GM19455 (cell line): ENCODE measurements around the gene SMYD2.

ENCODE experiments used
- ATAC-seq: cut with Tn5 transposase; IDR thresholded peaks from one replicate; pipeline ENCODE4 v1.9.1; 2021; ENCODE audit not compliant: unreplicated experiment

SMYD2 gene

GRCh38 chr1:214354440-214355148, 73.6 kb downstream of the SMYD2 start:
- no peak for ATAC-seq

- no peak for ATAC-seq
Measured at GRCh38 chr1:214360116-214360515, 79.2 kb downstream of the SMYD2 start.

- no peak for ATAC-seq
Measured at GRCh38 chr1:214360525-214361164, 79.7 kb downstream of the SMYD2 start.

GRCh38 chr1:214361636-214362035, 80.7 kb downstream of the SMYD2 start:
- ATAC-seq, result no peak

GRCh38 chr1:214362188-214362882, 81.4 kb downstream of the SMYD2 start:
- ATAC-seq, result no peak

- no peak for ATAC-seq
Measured at GRCh38 chr1:214363386-214363785, 82.4 kb downstream of the SMYD2 start.

GRCh38 chr1:214364386-214364785, 83.4 kb downstream of the SMYD2 start:
- ATAC-seq, result no peak

GRCh38 chr1:214364786-214365295, 83.9 kb downstream of the SMYD2 start:
- ATAC-seq, result no peak

- no peak for ATAC-seq
Measured at GRCh38 chr1:214367841-214368240, 86.9 kb downstream of the SMYD2 start.

GRCh38 chr1:214369364-214369763, 88.4 kb downstream of the SMYD2 start:
- ATAC-seq, result no peak

GRCh38 chr1:214370615-214371014, 89.7 kb downstream of the SMYD2 start:
- no peak for ATAC-seq

- no peak for ATAC-seq
Measured at GRCh38 chr1:214372092-214372491, 91.1 kb downstream of the SMYD2 start.

GRCh38 chr1:214377485-214377884, 96.5 kb downstream of the SMYD2 start:
- ATAC-seq, result no peak

GRCh38 chr1:214377886-214378285, 96.9 kb downstream of the SMYD2 start:
- no peak for ATAC-seq

- ATAC-seq, result no peak
Measured at GRCh38 chr1:214378492-214378891, 97.5 kb downstream of the SMYD2 start.

GRCh38 chr1:214379236-214379970, 98.4 kb downstream of the SMYD2 start:
- no peak for ATAC-seq

GRCh38 chr1:214380396-214380795, 99.4 kb downstream of the SMYD2 start:
- no peak for ATAC-seq

GRCh38 chr1:214380986-214381695, 100.2 kb downstream of the SMYD2 start:
- no peak for ATAC-seq

GRCh38 chr1:214383381-214384372, 102.7 kb downstream of the SMYD2 start:
- ATAC-seq, result no peak
